ENCODE data around the gene TMEM201. TPM values are rescaled to one million over a fixed set of nuclear protein-coding genes. Genes with fewer than 3 reads are reported as not detected.
"Not testable (repeated sequence)": the region's sequence is repeated elsewhere in the genome, so short reads cannot be mapped to it uniquely, and the experiment has no call there.

Gene TMEM201
- total RNA-seq, 1 donor from 2014 or later, result 36.7 TPM

DNA sequence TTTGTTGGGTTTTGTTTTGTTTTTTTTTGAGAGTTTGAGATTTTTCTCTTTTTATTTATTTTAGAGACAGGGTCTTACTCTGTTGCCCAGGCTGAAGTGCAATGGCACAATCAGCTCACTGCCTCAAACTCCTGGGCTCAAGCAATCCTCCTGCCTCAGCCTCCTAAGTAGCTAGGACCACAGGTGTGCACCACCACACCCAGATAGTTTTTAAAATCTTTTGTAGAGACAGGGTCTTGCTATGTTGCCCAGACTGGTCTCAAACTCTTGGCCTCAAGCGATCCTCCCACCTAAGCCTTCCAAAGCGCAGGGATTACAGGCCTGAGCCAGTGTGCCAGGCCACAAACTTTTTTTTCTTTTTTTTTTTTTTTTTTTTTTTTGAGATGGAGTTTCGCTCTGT, 36.3 kb downstream of the TMEM201 start:
- intact Hi-C loops (cut with micrococcal nuclease), result loop anchor here (5.0 kb wide), 1 partner anchor 47 kb away; no protein-coding TSS in a partner anchor
- not testable (repeated sequence) for H3K36me3 Mint-ChIP-seq (ENCODE audit: low read depth); DNase-seq (ENCODE audit: low spot score); H3K9me3 Mint-ChIP-seq; H3K27ac Mint-ChIP-seq; H3K4me3 Mint-ChIP-seq
- Mint-ChIP-seq H3K4me1 (ENCODE audit: low read depth) (peaks cover 36% of the 10 kb centered on the region), H3K27me3 (ENCODE audit: insufficient read depth) (peaks cover 18% of the 10 kb centered on the region)

DNA sequence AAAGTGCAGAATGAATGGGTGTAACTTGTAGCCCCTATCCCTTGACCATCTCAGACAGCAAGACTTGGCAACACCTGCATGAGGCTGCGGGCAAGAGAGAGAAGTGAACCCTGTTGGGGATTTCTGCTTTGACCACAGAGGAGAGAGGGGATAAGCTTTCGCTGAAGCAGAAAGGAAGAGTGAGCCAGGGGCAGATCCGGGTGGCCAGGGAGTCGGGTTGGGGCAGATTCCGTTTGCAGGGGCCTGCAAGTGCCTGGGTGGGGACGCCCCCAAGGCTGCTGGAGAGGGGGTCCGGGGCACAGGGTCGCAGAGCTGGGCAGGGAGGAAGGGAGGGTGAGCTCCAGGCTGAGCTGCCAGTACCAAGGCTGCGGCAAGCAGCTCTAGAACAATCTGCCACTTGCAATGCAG, 37.5 kb downstream of the TMEM201 start:
- peaks cover 46% of the 10 kb centered on the region for H3K4me1 Mint-ChIP-seq (ENCODE audit: low read depth)
- H3K4me3 Mint-ChIP-seq, result peak overlapping the region; percentile 80
- intact Hi-C loops (cut with micrococcal nuclease), result loop anchor here (2.0 to 5.0 kb wide), 2 partner anchors 37 to 46 kb away; partner anchors contain the start of gene TMEM201
- DNase-seq (ENCODE audit: low spot score), result peak; percentile 37
- H3K27ac Mint-ChIP-seq, result peak overlapping the region; percentile 72
- peaks cover 15% of the 10 kb centered on the region for H3K27me3 Mint-ChIP-seq (ENCODE audit: insufficient read depth)
- peaks cover 7% of the 10 kb centered on the region for H3K36me3 Mint-ChIP-seq (ENCODE audit: low read depth)
- H3K9me3 Mint-ChIP-seq, result no peaks in the 10 kb centered on the region

DNA sequence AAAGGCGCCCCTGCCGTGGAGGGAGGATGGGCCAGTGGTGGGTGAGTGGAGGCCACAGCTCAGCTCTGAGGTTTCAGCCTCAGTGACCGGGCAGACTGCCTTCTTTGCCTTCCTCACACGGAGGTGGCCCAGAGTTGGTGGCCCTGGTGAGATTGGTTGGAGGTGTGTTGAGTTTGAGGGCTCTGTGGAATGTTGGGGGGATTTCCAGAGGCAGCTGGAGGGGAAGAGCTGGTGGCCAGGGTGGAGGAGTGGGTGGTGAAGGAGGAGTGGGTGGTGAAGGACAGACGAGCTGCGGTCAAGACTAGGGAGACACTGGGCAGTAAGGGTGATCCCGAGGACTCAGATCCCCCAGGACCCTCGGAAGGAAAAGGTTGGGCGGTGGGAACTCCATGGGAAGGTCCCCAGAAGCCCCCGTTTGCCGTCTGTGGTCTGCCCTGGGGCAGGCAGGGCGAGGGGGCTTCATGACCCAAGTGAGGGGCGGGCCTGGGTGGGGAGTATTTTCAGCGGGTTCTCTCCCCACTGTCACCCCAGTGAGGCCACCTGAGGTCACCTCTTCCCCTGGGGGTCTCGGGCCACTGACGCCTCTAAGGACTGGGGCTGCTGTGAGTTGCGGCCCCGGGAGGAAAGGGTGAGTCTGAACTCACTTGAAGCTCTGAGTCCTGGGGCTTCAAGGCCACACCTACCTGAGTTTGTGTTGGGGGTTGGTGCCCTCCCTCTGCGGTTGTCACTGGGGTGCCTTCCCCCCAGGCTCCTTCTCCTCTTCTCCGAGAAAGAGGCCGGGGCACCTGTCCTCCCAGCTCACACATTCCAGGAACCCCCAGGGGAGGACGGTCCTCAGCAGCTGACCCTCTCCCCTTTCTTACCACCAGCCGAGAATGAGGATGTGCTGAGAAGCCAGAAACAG, 40.1 kb downstream of the TMEM201 start:
- H3K36me3 Mint-ChIP-seq (ENCODE audit: low read depth), result peaks cover 24% of the 10 kb centered on the region
- peak overlapping the region; percentile 94 for H3K27ac Mint-ChIP-seq
- no peaks in the 10 kb centered on the region for H3K9me3 Mint-ChIP-seq
- H3K4me1 Mint-ChIP-seq (ENCODE audit: low read depth), result peaks cover 60% of the 10 kb centered on the region
- peak; percentile 66 for DNase-seq (ENCODE audit: low spot score)
- peaks cover 12% of the 10 kb centered on the region for H3K27me3 Mint-ChIP-seq (ENCODE audit: insufficient read depth)
- intact Hi-C loops (cut with micrococcal nuclease), result loop anchor here (1.0 to 5.0 kb wide), 5 partner anchors 27 to 314 kb away; partner anchors contain the start of genes CLSTN1, CTNNBIP1, LZIC and NMNAT1
- H3K4me3 Mint-ChIP-seq, result peak overlapping the region; percentile 94

DNA sequence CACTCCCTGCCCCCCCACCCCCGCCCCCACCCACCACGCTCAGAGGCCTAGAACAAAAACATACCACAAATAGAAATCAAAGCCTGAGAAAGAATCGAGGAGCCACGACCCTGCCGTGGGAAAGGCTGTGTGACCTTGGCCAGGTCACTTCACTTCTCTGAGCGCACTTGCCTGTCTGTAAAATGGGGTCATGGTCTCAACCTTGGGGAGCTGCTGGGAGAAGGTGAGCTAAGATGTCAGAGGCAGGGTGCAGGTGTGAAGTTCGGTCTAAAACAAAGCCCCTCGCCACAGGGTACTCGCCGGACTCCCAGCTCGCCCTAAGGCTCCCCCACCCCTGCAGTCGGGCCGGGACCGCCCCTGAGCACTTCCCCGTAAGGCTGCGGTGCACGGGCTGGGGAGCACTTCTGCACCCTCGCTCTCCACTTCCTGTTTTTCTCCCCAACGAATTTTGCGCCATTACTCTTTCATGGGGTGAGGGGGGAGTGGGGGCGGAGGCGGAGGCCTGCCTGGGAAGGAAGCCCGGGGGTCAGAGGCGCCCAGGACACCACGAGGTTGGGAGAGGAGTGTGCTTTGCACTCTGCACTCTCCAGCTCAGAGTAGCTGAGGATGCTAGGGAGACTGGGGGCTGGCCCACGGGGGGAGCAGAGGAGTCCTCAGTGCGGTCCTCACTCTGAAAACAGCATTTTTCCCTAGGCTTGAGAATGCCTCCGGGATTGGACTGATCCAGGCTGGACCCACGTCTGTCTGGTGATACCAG, 40.9 kb downstream of the TMEM201 start:
- intact Hi-C loops (cut with micrococcal nuclease), result loop anchor here (1.0 to 5.0 kb wide), 6 partner anchors 15 to 313 kb away; partner anchors contain the start of genes CLSTN1, CTNNBIP1, LZIC and NMNAT1

DNA sequence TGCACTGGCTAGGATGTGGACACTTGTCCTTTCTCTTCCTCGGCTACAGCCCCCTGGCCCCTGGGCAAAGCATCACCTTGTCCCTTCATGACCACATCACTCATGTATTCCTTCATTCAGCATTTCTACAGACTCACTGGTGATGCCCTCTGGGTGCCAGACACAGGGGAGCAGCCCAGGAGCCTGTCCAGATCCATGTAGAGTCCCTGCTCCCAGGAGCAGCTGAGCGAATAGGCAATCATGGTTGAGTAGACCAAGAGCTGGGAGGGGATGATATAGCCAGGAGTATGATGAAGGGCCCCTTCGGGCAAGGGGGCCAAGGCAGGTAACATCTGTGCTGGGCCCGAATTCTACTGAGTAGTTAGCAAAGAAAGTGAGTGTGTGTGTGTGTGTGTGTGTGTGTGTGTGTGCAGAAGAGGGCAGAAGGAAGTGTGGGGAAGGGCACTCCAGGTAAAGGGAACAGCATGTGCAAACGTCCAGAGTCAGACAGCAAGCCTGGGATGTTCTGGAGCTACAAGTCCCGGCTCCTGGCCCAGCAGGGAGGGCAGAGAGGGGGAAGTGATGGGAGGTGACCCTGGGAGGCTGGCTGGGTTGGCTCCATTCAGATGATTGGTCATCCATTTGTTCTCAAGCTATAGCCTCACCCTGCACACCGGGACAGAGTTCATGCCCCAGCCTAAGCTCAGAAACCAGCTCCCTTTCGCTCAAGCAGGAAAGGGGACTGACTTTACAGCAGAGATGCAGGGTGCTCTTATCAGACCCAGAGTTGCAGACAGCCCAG, 41.8 kb downstream of the TMEM201 start:
- H3K36me3 Mint-ChIP-seq (ENCODE audit: low read depth), result peaks cover 42% of the 10 kb centered on the region
- peaks cover 71% of the 10 kb centered on the region for H3K4me1 Mint-ChIP-seq (ENCODE audit: low read depth)
- no peaks in the 10 kb centered on the region for H3K9me3 Mint-ChIP-seq
- intact Hi-C loops (cut with micrococcal nuclease), result loop anchor here (1.0 kb wide), 1 partner anchor 14 kb away; no protein-coding TSS in a partner anchor
- H3K27ac Mint-ChIP-seq, result peak overlapping the region; percentile 94
- H3K4me3 Mint-ChIP-seq, result peak overlapping the region; percentile 94
- DNase-seq (ENCODE audit: low spot score), result peak; percentile 9
- H3K27me3 Mint-ChIP-seq (ENCODE audit: insufficient read depth), result peaks cover 4% of the 10 kb centered on the region

More for the DNA sequence above, 40.9 kb downstream of the TMEM201 start:
- Mint-ChIP-seq H3K9me3 (no peaks in the 10 kb centered on the region), H3K27me3 (ENCODE audit: insufficient read depth) (peaks cover 5% of the 10 kb centered on the region), H3K4me1 (ENCODE audit: low read depth) (peaks cover 63% of the 10 kb centered on the region), H3K27ac (peak overlapping the region; percentile 94), H3K4me3 (peak overlapping the region; percentile 94), H3K36me3 (ENCODE audit: low read depth) (peaks cover 33% of the 10 kb centered on the region)
- peak; percentile 78 for DNase-seq (ENCODE audit: low spot score)

DNA sequence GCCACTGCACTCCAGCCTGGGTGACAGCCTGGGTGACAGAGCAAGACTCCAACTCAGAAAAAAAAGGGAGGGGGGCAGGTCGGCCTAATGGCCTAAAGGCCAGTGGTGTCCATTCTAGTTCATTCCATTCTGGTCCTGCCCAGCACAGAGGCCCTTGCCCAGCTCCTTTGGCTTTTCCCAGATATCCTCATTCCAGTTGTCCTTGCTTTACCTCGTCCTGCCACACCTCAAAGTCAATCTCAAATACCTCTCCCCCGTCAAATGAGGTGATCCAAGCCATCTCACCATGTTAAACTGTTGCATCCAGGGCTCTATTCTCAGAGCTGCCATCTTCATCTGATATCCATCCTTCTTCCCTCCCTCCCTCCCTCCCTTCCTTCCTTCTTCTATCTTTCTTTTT, 42.9 kb downstream of the TMEM201 start:
- intact Hi-C loops (cut with micrococcal nuclease), result no loop called here
- Mint-ChIP-seq H3K27ac (no peak overlapping the region), H3K9me3 (no peaks in the 10 kb centered on the region), H3K4me1 (ENCODE audit: low read depth) (peaks cover 65% of the 10 kb centered on the region), H3K4me3 (peak overlapping the region; percentile 94), H3K27me3 (ENCODE audit: insufficient read depth) (peaks cover 3% of the 10 kb centered on the region), H3K36me3 (ENCODE audit: low read depth) (peaks cover 51% of the 10 kb centered on the region)
- no peak for DNase-seq (ENCODE audit: low spot score)

DNA sequence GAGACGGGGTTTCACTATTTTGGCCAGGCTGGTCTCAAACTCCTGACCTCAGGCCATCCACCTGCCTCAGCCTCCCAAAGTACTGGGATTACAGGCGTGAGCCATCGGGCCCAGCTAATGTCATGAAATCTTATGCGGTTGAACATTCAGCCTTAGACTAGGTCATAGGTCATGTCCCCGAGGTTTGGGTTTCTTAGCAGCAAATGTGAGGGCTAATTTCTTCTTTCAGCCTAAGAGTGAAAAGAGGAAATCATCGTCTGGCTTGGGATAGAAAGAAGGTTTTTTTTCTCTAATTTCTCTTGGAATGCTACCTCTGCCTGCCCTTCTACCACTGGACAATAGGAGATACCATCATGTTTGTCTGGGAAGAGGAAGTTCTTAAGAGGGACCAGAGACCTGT, 44.8 kb downstream of the TMEM201 start:
- Mint-ChIP-seq H3K27me3 (ENCODE audit: insufficient read depth) (peaks cover 2% of the 10 kb centered on the region), H3K27ac (no peak overlapping the region), H3K4me1 (ENCODE audit: low read depth) (peaks cover 57% of the 10 kb centered on the region), H3K36me3 (ENCODE audit: low read depth) (peaks cover 63% of the 10 kb centered on the region), H3K4me3 (peak overlapping the region; percentile 22), H3K9me3 (peaks cover 5% of the 10 kb centered on the region)
- DNase-seq (ENCODE audit: low spot score), result no peak
- intact Hi-C loops (cut with micrococcal nuclease), result no loop called here

DNA sequence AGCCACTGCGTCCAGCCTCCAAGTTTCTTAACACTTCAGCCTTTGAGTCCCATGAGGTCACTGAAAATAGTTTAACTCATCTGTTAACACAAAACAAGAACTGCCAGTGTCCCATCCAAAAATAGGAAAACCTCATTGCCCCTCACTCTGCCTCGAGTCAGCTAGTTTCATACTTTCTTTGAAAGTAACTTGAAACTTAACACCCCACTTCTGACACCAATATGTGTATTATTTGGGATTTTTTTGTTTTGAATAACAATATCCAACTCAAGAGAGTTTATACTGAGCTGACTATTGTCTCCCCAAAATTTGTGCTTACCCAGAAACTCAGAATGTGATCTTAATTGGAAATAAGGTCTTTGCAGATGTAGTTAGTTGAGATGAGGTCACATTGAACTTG, 45.9 kb downstream of the TMEM201 start:
- H3K27me3 Mint-ChIP-seq (ENCODE audit: insufficient read depth), result no peaks in the 10 kb centered on the region
- no peak for DNase-seq (ENCODE audit: low spot score)
- peaks cover 5% of the 10 kb centered on the region for H3K9me3 Mint-ChIP-seq
- intact Hi-C loops (cut with micrococcal nuclease), result no loop called here
- peak overlapping the region; percentile 19 for H3K4me3 Mint-ChIP-seq
- no peak overlapping the region for H3K27ac Mint-ChIP-seq
- H3K36me3 Mint-ChIP-seq (ENCODE audit: low read depth), result peaks cover 67% of the 10 kb centered on the region
- peaks cover 55% of the 10 kb centered on the region for H3K4me1 Mint-ChIP-seq (ENCODE audit: low read depth)

DNA sequence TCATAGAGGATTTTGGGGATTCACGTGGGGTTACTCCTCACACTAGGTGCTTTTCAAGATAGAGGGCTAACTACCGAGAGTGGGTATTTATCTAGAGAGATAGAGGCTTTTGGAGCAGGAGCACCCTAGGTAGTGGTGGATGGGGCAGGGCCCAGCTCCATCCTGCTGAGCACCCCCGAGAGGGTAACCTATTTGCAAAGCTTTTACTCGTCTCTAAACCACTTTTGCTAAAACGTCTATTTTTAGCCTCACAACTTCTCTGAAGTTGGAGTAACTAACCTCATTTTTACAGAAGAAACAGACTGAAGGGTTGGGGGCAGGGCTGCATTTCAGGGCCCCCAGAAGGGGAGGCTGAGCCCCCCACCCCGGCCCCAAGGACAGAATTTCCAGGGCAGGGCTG, 50.5 kb downstream of the TMEM201 start:
- Mint-ChIP-seq H3K36me3 (ENCODE audit: low read depth) (peaks cover 51% of the 10 kb centered on the region), H3K4me1 (ENCODE audit: low read depth) (peaks cover 63% of the 10 kb centered on the region), H3K4me3 (peak overlapping the region; percentile 48), H3K27me3 (ENCODE audit: insufficient read depth) (no peaks in the 10 kb centered on the region), H3K27ac (peak overlapping the region; percentile 59), H3K9me3 (peaks cover 5% of the 10 kb centered on the region)
- no peak for DNase-seq (ENCODE audit: low spot score)
- intact Hi-C loops (cut with micrococcal nuclease), result no loop called here

DNA sequence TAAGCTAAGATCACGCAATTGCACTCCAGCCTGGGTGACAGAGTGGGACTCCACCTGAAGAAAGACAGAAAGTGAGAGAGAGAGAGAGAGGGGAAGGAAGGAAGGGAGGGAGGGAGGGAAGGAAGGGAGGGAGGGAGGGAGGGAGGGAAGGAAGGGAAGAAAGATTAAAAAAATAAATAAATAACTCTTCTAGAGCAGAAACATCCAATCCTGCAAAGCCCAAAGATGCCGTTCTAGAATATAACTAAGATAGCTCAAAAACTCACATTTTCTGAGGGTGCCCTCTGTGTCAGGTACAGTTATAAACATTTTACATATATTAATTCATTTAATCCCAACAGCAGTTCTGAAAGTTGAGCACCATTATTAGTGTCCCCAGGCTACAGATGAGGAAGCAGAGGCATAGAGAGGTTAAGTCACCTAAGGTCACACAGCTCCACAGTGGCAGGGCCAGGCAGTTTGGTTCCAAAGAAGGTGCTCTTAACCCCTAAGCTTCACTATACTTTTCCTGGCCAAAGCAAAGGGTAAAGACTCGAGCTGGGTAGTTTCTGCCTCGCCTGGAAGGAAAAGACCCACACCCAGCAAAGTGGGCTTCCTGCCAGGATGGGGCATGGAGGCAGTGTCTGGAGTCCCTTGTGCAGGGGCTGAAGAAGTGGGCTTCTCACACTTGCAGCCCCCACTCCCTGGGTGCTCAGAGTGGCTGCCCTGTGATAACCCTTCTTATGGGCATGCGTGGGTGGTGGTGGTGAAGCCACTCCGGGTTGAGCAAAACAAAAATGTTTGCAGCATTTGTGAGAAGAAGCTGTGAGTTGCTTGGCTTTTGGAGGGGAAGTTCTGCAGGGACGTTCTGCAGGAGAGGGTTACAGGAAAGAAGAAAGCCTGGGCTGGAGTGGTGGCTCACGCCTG, 54.9 kb downstream of the TMEM201 start:
- H3K27me3 Mint-ChIP-seq (ENCODE audit: insufficient read depth), result no peaks in the 10 kb centered on the region
- intact Hi-C loops (cut with micrococcal nuclease), result loop anchor here (1.0 kb wide), 2 partner anchors 10 to 13 kb away; no protein-coding TSS in a partner anchor
- H3K4me1 Mint-ChIP-seq (ENCODE audit: low read depth), result peaks cover 51% of the 10 kb centered on the region
- no peaks in the 10 kb centered on the region for H3K9me3 Mint-ChIP-seq
- H3K27ac Mint-ChIP-seq, result peak overlapping the region; percentile 88
- DNase-seq (ENCODE audit: low spot score), result no peak
- H3K4me3 Mint-ChIP-seq, result peak overlapping the region; percentile 24
- H3K36me3 Mint-ChIP-seq (ENCODE audit: low read depth), result peaks cover 22% of the 10 kb centered on the region

DNA sequence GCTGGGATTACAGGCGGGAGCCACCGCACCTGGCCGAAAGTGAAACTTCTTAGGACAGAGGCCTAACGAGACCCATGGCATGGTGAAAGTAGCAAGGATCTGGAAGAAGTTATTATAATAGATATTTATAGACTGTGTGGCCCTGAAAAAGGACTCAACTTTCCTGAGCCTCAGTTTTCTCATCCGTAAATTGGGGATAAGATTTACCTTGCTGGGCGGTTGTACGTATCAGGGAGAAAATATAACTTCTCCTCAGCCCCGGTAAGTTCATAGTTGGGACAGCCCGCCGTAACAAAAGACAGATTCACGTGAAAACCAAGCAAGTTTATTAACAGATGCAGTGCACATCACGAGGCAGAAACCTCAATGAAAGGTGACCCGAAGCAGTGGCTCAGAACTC, 57.3 kb downstream of the TMEM201 start:
- Mint-ChIP-seq H3K27ac (no peak overlapping the region), H3K27me3 (ENCODE audit: insufficient read depth) (no peaks in the 10 kb centered on the region), H3K4me1 (ENCODE audit: low read depth) (peaks cover 44% of the 10 kb centered on the region), H3K36me3 (ENCODE audit: low read depth) (peaks cover 12% of the 10 kb centered on the region), H3K4me3 (no peak overlapping the region), H3K9me3 (no peaks in the 10 kb centered on the region)
- no peak for DNase-seq (ENCODE audit: low spot score)
- intact Hi-C loops (cut with micrococcal nuclease), result no loop called here
